ENCODE data around the gene ZNF454. TPM values are rescaled to one million over a fixed set of nuclear protein-coding genes. Genes with fewer than 3 reads are reported as not detected.

Gene ZNF454
- total RNA-seq, 4 donors from 2014 or later, result 0.08 to 4.2 (median 0.51) TPM

DNA sequence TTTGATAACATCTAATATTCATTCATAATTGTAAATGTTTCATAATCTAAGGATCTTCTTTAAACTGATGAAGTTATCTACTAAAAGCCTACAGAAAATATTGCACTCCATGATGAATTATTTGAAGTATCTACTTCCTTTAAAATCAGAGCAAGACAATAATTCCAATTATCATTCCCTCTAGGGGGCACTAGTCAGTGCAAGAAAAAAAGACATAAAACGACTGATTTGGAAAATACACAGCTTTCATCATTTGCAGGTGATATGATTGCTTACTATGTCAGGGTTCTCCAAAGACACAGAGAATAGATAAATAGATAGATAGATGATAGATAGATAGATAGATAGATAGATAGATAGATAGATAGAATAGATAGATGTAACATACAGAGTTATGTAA lies 67.7 kb downstream of the ZNF454 start:
- intact Hi-C loops (cut with DNase I; ENCODE audit: low total_unique reads), result no loop called here
- no peak overlapping the region for H3K4me3 ChIP-seq (ENCODE audit: low read depth, poor library complexity, severe bottlenecking)
- 27 to 37% methylated on average over 1 of the region's 1 CpG for WGBS, 2 donors
- TF ChIP-seq, protein P1, sequence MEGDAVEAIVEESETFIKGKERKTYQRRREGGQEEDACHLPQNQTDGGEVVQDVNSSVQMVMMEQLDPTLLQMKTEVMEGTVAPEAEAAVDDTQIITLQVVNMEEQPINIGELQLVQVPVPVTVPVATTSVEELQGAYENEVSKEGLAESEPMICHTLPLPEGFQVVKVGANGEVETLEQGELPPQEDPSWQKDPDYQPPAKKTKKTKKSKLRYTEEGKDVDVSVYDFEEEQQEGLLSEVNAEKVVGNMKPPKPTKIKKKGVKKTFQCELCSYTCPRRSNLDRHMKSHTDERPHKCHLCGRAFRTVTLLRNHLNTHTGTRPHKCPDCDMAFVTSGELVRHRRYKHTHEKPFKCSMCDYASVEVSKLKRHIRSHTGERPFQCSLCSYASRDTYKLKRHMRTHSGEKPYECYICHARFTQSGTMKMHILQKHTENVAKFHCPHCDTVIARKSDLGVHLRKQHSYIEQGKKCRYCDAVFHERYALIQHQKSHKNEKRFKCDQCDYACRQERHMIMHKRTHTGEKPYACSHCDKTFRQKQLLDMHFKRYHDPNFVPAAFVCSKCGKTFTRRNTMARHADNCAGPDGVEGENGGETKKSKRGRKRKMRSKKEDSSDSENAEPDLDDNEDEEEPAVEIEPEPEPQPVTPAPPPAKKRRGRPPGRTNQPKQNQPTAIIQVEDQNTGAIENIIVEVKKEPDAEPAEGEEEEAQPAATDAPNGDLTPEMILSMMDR (IDR thresholded peaks at IDR 0.05), result no peak
- TF ChIP-seq POLR2A (IDR thresholded peaks at IDR 0.05), result no peak
- DNase-seq (ENCODE audit: low spot score in 2 of 2), result no peak

Other genes starting within 250 kb of the ZNF454 start
- gene ZNF354A, start 210.5 kb upstream of the ZNF454 start, total RNA-seq, result 10 to 100 TPM; 11.1 to 24.3 (median 11.9) TPM
- gene ZNF354B, start 81.2 kb upstream of the ZNF454 start, total RNA-seq, result 10 to 100 TPM in 3 of 4 donors, 1 to 10 TPM in 1; 9.5 to 24.8 (median 16.4) TPM
- gene ZFP2, start 45.3 kb upstream of the ZNF454 start, total RNA-seq, result 1 to 10 TPM in 3 of 4 donors, under 1 TPM in 1; 0.38 to 3.3 (median 1.9) TPM
- not detected for gene GRM6, start 54.1 kb downstream of the ZNF454 start, total RNA-seq
- 1 to 10 TPM in 3 of 4 donors, under 1 TPM in 1; 0.84 to 8.4 (median 2.7) TPM for gene ZNF879, start 82.6 kb downstream of the ZNF454 start, total RNA-seq
- gene ZNF354C, start 119.2 kb downstream of the ZNF454 start, total RNA-seq, result 1 to 10 TPM; 1.3 to 3.4 (median 2.0) TPM

Data from lower leg skin (tissue), 4 donors.